ENCODE results near the gene NUTM2E. TPM values are rescaled to one million over a fixed set of nuclear protein-coding genes. Genes with fewer than 3 reads are reported as not detected.
"Not testable (repeated sequence)": the region's sequence is repeated elsewhere in the genome, so short reads cannot be mapped to it uniquely, and the experiment has no call there.

Gene NUTM2E
- not detected in 2 replicates for total RNA-seq (2014; rRNA removed; shearing (Covaris generic); ENCODE audit: low replicate concordance)

- H3K27me3 ChIP-seq, result not testable (repeated sequence)
Measured at GRCh38 chr10:79826496-79827215, at the start of gene NUTM2E. NUTM2E (plus strand) TSS chr10:79826739; CDS start chr10:79841741, 15,002 bp downstream.

GRCh38 chr10:79777997-79778396 lies 48.5 kb upstream of the NUTM2E start:
- DNase-seq, H3K36me3 ChIP-seq, H3K9me3 ChIP-seq, H3K27me3 ChIP-seq, H3K4me3 ChIP-seq: not testable (repeated sequence)

More at GRCh38 chr10:79826496-79827215, at the start of gene NUTM2E:
- H3K36me3 ChIP-seq, H3K9me3 ChIP-seq: not testable (repeated sequence)
- H3K4me3 ChIP-seq, result peak within 1 kb of the TSS; percentile 75
- peak; percentile 86 for DNase-seq

GRCh38 chr10:79779310-79779938 lies 47.1 kb upstream of the NUTM2E start:
- peak; percentile 18 for DNase-seq

GRCh38 chr10:79779992-79780391 lies 46.5 kb upstream of the NUTM2E start:
- not testable (repeated sequence) for H3K9me3 ChIP-seq, H3K36me3 ChIP-seq

More at GRCh38 chr10:79779310-79779938, 47.1 kb upstream of the NUTM2E start:
- not testable (repeated sequence) for H3K4me3 ChIP-seq, H3K27me3 ChIP-seq, H3K9me3 ChIP-seq, H3K36me3 ChIP-seq

GRCh38 chr10:79781584-79781983 lies 45.0 kb upstream of the NUTM2E start:
- H3K9me3 ChIP-seq, DNase-seq, H3K4me3 ChIP-seq, H3K27me3 ChIP-seq, H3K36me3 ChIP-seq: not testable (repeated sequence)

More at GRCh38 chr10:79779992-79780391, 46.5 kb upstream of the NUTM2E start:
- H3K27me3 ChIP-seq, H3K4me3 ChIP-seq, DNase-seq: not testable (repeated sequence)

GRCh38 chr10:79787455-79787952 lies 39.0 kb upstream of the NUTM2E start:
- not testable (repeated sequence) for H3K27me3 ChIP-seq, H3K36me3 ChIP-seq, H3K9me3 ChIP-seq, DNase-seq, H3K4me3 ChIP-seq

- not testable (repeated sequence) for H3K27me3 ChIP-seq, H3K36me3 ChIP-seq, H3K4me3 ChIP-seq, H3K9me3 ChIP-seq, DNase-seq
Measured at GRCh38 chr10:79789351-79789750, 37.2 kb upstream of the NUTM2E start.

GRCh38 chr10:79791906-79792517 lies 34.5 kb upstream of the NUTM2E start:
- H3K36me3 ChIP-seq, H3K4me3 ChIP-seq, DNase-seq, H3K9me3 ChIP-seq, H3K27me3 ChIP-seq: not testable (repeated sequence)

GRCh38 chr10:79799337-79799736 lies 27.2 kb upstream of the NUTM2E start:
- H3K4me3 ChIP-seq, result not testable (repeated sequence)

GRCh38 chr10:79805857-79806256 lies 20.7 kb upstream of the NUTM2E start:
- H3K4me3 ChIP-seq, H3K27me3 ChIP-seq, DNase-seq, H3K36me3 ChIP-seq, H3K9me3 ChIP-seq: not testable (repeated sequence)

More at GRCh38 chr10:79799337-79799736, 27.2 kb upstream of the NUTM2E start:
- H3K36me3 ChIP-seq, DNase-seq, H3K27me3 ChIP-seq, H3K9me3 ChIP-seq: not testable (repeated sequence)

GRCh38 chr10:79811895-79812294 lies 14.6 kb upstream of the NUTM2E start:
- not testable (repeated sequence) for H3K36me3 ChIP-seq, H3K9me3 ChIP-seq, H3K4me3 ChIP-seq, H3K27me3 ChIP-seq, DNase-seq

GRCh38 chr10:79816290-79816689 lies 10.2 kb upstream of the NUTM2E start:
- H3K27me3 ChIP-seq, result not testable (repeated sequence)

GRCh38 chr10:79823387-79823786 lies 3.2 kb upstream of the NUTM2E start:
- H3K4me3 ChIP-seq, H3K36me3 ChIP-seq, H3K27me3 ChIP-seq, H3K9me3 ChIP-seq, DNase-seq: not testable (repeated sequence)

More at GRCh38 chr10:79816290-79816689, 10.2 kb upstream of the NUTM2E start:
- not testable (repeated sequence) for H3K9me3 ChIP-seq, DNase-seq, H3K36me3 ChIP-seq, H3K4me3 ChIP-seq

- not testable (repeated sequence) for H3K27me3 ChIP-seq, H3K36me3 ChIP-seq, DNase-seq, H3K9me3 ChIP-seq
- peak overlapping the region; percentile 41 for H3K4me3 ChIP-seq
Measured at GRCh38 chr10:79825587-79826011, 940 bp upstream of the NUTM2E start.

- H3K36me3 ChIP-seq, DNase-seq, H3K27me3 ChIP-seq, H3K9me3 ChIP-seq: not testable (repeated sequence)
- H3K4me3 ChIP-seq, result peak overlapping the region; percentile 75
Measured at GRCh38 chr10:79826131-79826495, 426 bp upstream of the NUTM2E start.

GRCh38 chr10:79833833-79834232 lies 7.3 kb downstream of the NUTM2E start:
- not testable (repeated sequence) for H3K36me3 ChIP-seq, H3K4me3 ChIP-seq, DNase-seq, H3K27me3 ChIP-seq, H3K9me3 ChIP-seq

GRCh38 chr10:79835891-79836290 lies 9.4 kb downstream of the NUTM2E start:
- H3K27me3 ChIP-seq, DNase-seq, H3K4me3 ChIP-seq, H3K9me3 ChIP-seq, H3K36me3 ChIP-seq: not testable (repeated sequence)
